Measurements from ENCODE around the gene MEGF9. TPM values are rescaled to one million over a fixed set of nuclear protein-coding genes. Genes with fewer than 3 reads are reported as not detected.

MEGF9 gene
- total RNA-seq, 4 donors from 2014 or later, result 19.7 to 24.7 (median 21.5) TPM

Other genes starting within 250 kb of the MEGF9 start
- 10 to 100 TPM; 41.6 to 77.2 (median 43.2) TPM for gene CDK5RAP2, start 134.3 kb downstream of the MEGF9 start, total RNA-seq
- 10 to 100 TPM; 41.8 to 57.1 (median 50.0) TPM for gene FBXW2, start 78.9 kb upstream of the MEGF9 start, total RNA-seq
- gene PSMD5, start 128.5 kb upstream of the MEGF9 start, total RNA-seq, result 10 to 100 TPM; 26.8 to 42.8 (median 33.2) TPM
- gene PHF19, start 162.7 kb upstream of the MEGF9 start, total RNA-seq, result 10 to 100 TPM; 27.0 to 82.5 (median 54.3) TPM
- gene TRAF1, start 212.3 kb upstream of the MEGF9 start, total RNA-seq, result 10 to 100 TPM in 1 of 4 donors, 1 to 10 TPM in 3; 1.2 to 14.3 (median 7.1) TPM

All from gastroesophageal sphincter (tissue), 4 donors.